ENCODE measurements around the gene ZSWIM4. TPM values are rescaled to one million over a fixed set of nuclear protein-coding genes. Genes with fewer than 3 reads are reported as not detected.

ZSWIM4 gene
- total and polyA plus RNA-seq, 2 experiments from 2014 or later, result 13.0 to 29.8 TPM

DNA sequence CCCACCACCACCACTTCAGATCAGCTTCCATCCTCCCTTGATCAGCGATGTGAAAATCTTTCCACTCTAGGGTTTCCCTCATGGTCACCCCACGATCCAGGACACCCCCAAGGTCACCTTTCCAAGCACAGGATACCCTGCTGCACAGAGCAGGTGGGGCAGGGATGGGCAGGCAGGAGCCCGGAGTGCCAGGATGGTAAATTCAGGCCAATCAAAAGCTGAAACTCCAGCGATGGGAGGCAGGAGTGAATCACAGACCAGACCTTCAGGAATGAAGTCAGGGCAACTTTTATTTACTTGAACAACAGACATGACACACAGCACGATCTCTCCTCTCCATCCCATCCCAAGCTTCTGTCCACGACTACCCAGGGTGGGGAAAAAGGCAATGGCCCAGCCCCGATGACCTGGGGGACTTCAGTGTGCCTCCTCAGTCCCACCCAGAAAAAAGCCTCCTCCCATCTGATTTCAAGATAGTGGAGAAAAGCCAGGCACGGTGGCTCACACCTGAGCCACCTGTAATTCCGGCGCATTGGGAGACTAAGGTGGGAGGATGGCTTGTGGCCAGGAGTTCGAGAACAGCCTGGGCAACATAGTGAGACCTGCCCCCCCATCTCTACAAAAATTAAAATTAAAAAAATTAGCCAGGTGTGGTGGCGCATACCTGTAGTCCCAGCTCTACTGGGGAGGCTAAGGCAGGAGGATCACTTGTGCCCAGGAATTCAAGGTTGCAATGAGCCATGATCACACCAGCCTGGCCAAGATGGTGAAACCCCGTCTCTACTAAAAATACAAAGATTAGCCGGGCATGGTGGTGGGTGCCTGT lies 39.2 kb downstream of the ZSWIM4 start:
- peaks cover 3% of the 10 kb centered on the region for H3K36me3 ChIP-seq
- no peak overlapping the region for H3K4me3 ChIP-seq
- peak in 1 of 2 donors; percentile 47 for DNase-seq (ENCODE audit: low read depth in 1 of 2, low spot score in 1 of 2)
- no peaks in the 10 kb centered on the region for H3K4me1 ChIP-seq (ENCODE audit: low read depth)
- no peaks in the 10 kb centered on the region for H3K9me3 ChIP-seq (ENCODE audit: low read depth)
- H3K27me3 ChIP-seq, result no peaks in the 10 kb centered on the region
- TF ChIP-seq, protein P1, sequence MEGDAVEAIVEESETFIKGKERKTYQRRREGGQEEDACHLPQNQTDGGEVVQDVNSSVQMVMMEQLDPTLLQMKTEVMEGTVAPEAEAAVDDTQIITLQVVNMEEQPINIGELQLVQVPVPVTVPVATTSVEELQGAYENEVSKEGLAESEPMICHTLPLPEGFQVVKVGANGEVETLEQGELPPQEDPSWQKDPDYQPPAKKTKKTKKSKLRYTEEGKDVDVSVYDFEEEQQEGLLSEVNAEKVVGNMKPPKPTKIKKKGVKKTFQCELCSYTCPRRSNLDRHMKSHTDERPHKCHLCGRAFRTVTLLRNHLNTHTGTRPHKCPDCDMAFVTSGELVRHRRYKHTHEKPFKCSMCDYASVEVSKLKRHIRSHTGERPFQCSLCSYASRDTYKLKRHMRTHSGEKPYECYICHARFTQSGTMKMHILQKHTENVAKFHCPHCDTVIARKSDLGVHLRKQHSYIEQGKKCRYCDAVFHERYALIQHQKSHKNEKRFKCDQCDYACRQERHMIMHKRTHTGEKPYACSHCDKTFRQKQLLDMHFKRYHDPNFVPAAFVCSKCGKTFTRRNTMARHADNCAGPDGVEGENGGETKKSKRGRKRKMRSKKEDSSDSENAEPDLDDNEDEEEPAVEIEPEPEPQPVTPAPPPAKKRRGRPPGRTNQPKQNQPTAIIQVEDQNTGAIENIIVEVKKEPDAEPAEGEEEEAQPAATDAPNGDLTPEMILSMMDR (IDR thresholded peaks at IDR 0.05; ENCODE audit: low read depth, low read length), result no peak
- H3K27ac ChIP-seq, result no peak overlapping the region

DNA sequence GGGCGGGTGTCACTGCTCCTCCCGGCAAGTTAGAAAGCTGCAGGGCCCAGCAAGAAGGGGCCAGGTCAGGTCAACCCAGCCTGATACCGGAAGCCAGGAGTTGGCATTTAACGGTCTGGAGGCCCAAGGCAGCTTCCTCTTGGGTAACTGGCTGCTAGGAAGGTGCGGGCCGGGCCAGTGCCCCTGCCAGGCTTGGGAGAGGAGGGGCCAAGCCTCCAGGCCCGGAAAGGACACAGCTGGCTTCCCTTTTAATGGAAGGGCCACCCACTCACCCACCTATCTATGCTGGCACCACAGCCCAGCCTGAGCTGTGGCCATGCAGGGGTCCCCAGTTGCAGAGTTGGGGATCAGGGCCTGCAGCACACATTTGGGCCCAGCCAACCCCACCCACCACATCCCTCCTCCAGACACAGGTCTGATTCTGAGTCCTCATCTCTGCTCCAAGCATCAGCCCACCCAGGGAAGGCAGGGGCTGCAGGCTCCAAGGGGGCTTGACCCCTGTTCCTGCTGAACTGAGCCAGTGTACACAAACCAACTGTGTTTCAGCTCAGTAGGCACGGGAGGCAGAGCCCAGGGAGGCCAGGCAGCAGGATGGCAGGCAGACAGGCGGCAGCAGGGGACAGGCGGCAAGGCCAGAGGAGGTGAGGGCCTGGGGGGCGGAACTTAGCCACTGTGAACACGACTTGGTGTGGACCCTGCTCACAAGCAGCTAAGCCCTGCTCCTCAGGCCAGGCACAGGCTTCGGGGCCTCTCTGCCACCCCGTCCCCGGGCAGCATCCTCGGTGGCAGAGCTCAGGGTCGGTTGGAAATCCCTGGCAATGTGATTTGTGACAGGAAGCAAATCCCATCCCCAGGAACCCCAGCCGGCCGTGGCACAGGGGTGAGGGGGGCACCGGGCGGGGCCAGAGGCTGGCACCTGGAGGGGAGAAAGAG lies 40.8 kb downstream of the ZSWIM4 start:
- H3K9me3 ChIP-seq (ENCODE audit: low read depth), result no peaks in the 10 kb centered on the region
- DNase-seq (ENCODE audit: low read depth in 1 of 2, low spot score in 1 of 2), result no peak
- no peak overlapping the region for H3K4me3 ChIP-seq
- H3K36me3 ChIP-seq, result peaks cover 3% of the 10 kb centered on the region
- H3K27ac ChIP-seq, result no peak overlapping the region
- no peaks in the 10 kb centered on the region for H3K4me1 ChIP-seq (ENCODE audit: low read depth)
- TF ChIP-seq, protein P1 (IDR thresholded peaks at IDR 0.05; ENCODE audit: low read depth, low read length), result no peak
- no peaks in the 10 kb centered on the region for H3K27me3 ChIP-seq

DNA sequence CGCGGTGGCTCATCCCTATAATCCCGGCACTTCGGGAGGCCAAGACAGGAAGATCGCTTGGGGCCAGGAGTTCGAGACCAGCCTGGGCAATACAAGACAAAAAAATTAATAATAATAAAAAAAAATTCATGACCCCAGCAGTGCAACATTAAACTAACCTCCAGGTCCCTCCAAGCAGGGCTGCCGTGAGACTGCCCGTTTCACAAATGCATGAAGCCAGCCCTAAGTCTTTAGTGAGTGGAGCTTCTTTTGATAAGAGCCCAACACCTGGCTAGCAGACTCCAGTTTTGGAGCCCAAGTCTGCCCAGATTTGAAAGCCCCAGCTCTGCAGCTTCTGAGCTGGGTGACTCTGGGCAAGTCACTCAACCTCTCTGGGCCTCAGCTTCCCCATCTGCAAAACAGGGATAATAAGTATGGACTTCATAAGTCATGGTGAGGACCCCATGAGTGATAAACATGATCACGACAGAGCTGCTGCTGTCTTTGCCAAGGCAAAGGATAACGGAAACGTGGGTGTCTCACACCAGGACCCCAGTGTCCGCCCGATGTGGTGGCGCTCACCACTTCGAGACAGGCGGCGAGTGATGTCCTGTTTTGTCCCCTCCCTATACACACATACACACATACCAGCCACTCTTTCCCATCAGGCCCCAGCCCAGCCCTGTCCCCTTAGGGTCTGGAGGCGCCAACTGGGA lies 43.3 kb downstream of the ZSWIM4 start:
- H3K27me3 ChIP-seq, result no peaks in the 10 kb centered on the region
- H3K9me3 ChIP-seq (ENCODE audit: low read depth), result no peaks in the 10 kb centered on the region
- no peak overlapping the region for H3K27ac ChIP-seq
- peaks cover 15% of the 10 kb centered on the region for H3K4me1 ChIP-seq (ENCODE audit: low read depth)
- H3K4me3 ChIP-seq, result no peak overlapping the region
- TF ChIP-seq, protein P1 (IDR thresholded peaks at IDR 0.05; ENCODE audit: low read depth, low read length), result no peak
- H3K36me3 ChIP-seq, result peaks cover 3% of the 10 kb centered on the region
- no peak for DNase-seq (ENCODE audit: low read depth in 1 of 2, low spot score in 1 of 2)

DNA sequence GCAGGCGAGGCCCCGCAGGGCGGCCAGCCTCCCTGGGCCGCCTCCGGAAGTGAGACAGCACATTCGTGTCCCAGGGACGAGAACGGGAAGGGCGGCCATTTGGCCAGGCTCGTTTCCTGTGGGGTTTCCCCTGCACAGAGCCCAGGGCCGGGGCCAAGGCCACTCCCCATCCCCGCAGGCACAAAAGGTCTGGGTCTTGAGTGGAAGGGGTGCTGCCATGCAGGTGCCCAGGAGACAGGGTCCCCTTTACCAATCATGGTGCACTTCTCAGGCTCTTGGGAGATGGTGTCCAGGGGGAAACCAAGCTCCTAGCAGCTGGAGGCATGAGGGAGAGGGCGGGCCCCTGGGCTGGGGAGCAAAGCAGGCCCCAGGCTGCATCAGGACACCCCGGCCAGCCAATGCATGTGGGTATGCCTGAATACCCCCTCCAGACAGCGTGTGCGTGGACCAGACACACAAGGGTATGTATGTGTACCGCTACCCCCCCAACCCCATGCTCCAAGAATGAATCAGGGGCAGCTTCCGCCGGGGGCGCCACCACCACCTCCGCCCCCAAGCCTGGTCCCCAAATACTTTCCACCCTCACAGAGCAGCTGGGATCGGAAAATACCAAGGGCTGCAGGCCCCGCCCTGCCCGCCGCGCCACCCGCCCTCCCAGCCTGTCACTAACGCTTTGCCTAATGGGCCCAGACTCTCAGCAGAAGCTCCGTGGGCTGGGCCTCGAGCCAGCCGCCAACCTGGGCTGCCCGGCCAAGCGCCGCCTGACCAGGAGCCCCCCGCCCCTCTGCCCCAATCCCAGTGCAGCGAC lies 44.1 kb downstream of the ZSWIM4 start:
- Histone ChIP-seq H3K9me3 (ENCODE audit: low read depth) (no peaks in the 10 kb centered on the region), H3K4me1 (ENCODE audit: low read depth) (peaks cover 23% of the 10 kb centered on the region), H3K27me3 (no peaks in the 10 kb centered on the region), H3K4me3 (no peak overlapping the region), H3K36me3 (peaks cover 3% of the 10 kb centered on the region), H3K27ac (no peak overlapping the region)
- peak; percentile 36 to 86 for DNase-seq (ENCODE audit: low read depth in 1 of 2, low spot score in 1 of 2)
- TF ChIP-seq, protein P1 (IDR thresholded peaks at IDR 0.05; ENCODE audit: low read depth, low read length), result no peak
